Measurements from ENCODE around the gene OPCML.
A peak's percentile ranks its signal among the peaks of the same experiment; 100 is the strongest.

Gene OPCML

GRCh38 chr11:133156986-133157745, 375.1 kb downstream of the OPCML start:
- Histone ChIP-seq H3K4me3 (ENCODE audit: low read depth, low read length) (peak overlapping the region; percentile 7), H3K36me3 (ENCODE audit: control insufficient read depth, insufficient read depth, low read length) (no peaks in the 10 kb centered on the region), H3K27me3 (ENCODE audit: control insufficient read depth, insufficient read depth, low read length) (no peaks in the 10 kb centered on the region)

GRCh38 chr11:133154781-133155180, 377.5 kb downstream of the OPCML start:
- Histone ChIP-seq H3K9me3 (ENCODE audit: control insufficient read depth, insufficient read depth, low read length) (no peaks in the 10 kb centered on the region), H3K9ac (ENCODE audit: low read depth, low read length) (no peak overlapping the region), H3K4me1 (ENCODE audit: control insufficient read depth, insufficient read depth, low read length) (peaks cover 8% of the 10 kb centered on the region), H3K4me3 (ENCODE audit: low read depth, low read length) (no peak overlapping the region), H3K36me3 (ENCODE audit: control insufficient read depth, insufficient read depth, low read length) (no peaks in the 10 kb centered on the region), H3K27me3 (ENCODE audit: control insufficient read depth, insufficient read depth, low read length) (no peaks in the 10 kb centered on the region)

More at GRCh38 chr11:133156986-133157745, 375.1 kb downstream of the OPCML start:
- no peak overlapping the region for H3K9ac ChIP-seq (ENCODE audit: low read depth, low read length)
- H3K9me3 ChIP-seq (ENCODE audit: control insufficient read depth, insufficient read depth, low read length): no peaks in the 10 kb centered on the region
- H3K4me1 ChIP-seq (ENCODE audit: control insufficient read depth, insufficient read depth, low read length): peaks cover 8% of the 10 kb centered on the region

- no peak overlapping the region for H3K9ac ChIP-seq (ENCODE audit: low read depth, low read length)
- peaks cover 8% of the 10 kb centered on the region for H3K4me1 ChIP-seq (ENCODE audit: control insufficient read depth, insufficient read depth, low read length)
- H3K4me3 ChIP-seq (ENCODE audit: low read depth, low read length): no peak overlapping the region
- H3K36me3 ChIP-seq (ENCODE audit: control insufficient read depth, insufficient read depth, low read length): no peaks in the 10 kb centered on the region
- no peaks in the 10 kb centered on the region for H3K27me3 ChIP-seq (ENCODE audit: control insufficient read depth, insufficient read depth, low read length)
- no peaks in the 10 kb centered on the region for H3K9me3 ChIP-seq (ENCODE audit: control insufficient read depth, insufficient read depth, low read length)
Observed at GRCh38 chr11:133154076-133154475, 378.2 kb downstream of the OPCML start.

- Histone ChIP-seq H3K4me3 (ENCODE audit: low read depth, low read length) (no peak overlapping the region), H3K4me1 (ENCODE audit: control insufficient read depth, insufficient read depth, low read length) (peaks cover 8% of the 10 kb centered on the region), H3K9ac (ENCODE audit: low read depth, low read length) (no peak overlapping the region), H3K9me3 (ENCODE audit: control insufficient read depth, insufficient read depth, low read length) (no peaks in the 10 kb centered on the region), H3K27me3 (ENCODE audit: control insufficient read depth, insufficient read depth, low read length) (no peaks in the 10 kb centered on the region), H3K36me3 (ENCODE audit: control insufficient read depth, insufficient read depth, low read length) (no peaks in the 10 kb centered on the region)
Observed at GRCh38 chr11:133153031-133153430, 379.3 kb downstream of the OPCML start.

GRCh38 chr11:133149698-133150097, 382.6 kb downstream of the OPCML start:
- Histone ChIP-seq H3K27me3 (ENCODE audit: control insufficient read depth, insufficient read depth, low read length) (no peaks in the 10 kb centered on the region), H3K36me3 (ENCODE audit: control insufficient read depth, insufficient read depth, low read length) (no peaks in the 10 kb centered on the region), H3K9me3 (ENCODE audit: control insufficient read depth, insufficient read depth, low read length) (no peaks in the 10 kb centered on the region), H3K4me3 (ENCODE audit: low read depth, low read length) (no peak overlapping the region), H3K4me1 (ENCODE audit: control insufficient read depth, insufficient read depth, low read length) (peaks cover 6% of the 10 kb centered on the region), H3K9ac (ENCODE audit: low read depth, low read length) (no peak overlapping the region)

DNA sequence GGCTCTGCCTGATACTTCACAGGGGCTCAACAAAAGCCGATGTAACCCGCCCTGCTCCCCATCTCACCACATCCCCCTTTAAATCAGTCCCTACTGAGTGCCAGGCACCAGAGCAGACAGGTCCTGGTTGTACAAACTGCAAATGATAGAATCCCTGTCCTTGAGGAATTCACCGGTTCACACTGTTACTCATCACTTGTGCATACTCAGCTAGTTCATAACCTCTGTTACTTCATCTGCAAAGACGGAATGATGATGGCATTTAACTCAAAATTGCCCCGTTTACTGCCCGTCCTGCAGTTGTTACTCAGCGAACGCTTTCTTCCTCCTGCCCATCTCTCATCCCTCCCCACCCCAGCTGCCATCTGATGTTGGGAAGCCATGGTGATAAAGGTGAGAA, 384.7 kb downstream of the OPCML start:
- no peaks in the 10 kb centered on the region for H3K36me3 ChIP-seq (ENCODE audit: control insufficient read depth, insufficient read depth, low read length)
- H3K27me3 ChIP-seq (ENCODE audit: control insufficient read depth, insufficient read depth, low read length): no peaks in the 10 kb centered on the region
- H3K4me3 ChIP-seq (ENCODE audit: low read depth, low read length): no peak overlapping the region
- no peaks in the 10 kb centered on the region for H3K9me3 ChIP-seq (ENCODE audit: control insufficient read depth, insufficient read depth, low read length)
- H3K4me1 ChIP-seq (ENCODE audit: control insufficient read depth, insufficient read depth, low read length): no peaks in the 10 kb centered on the region
- H3K9ac ChIP-seq (ENCODE audit: low read depth, low read length): no peak overlapping the region

- Histone ChIP-seq H3K9me3 (ENCODE audit: control insufficient read depth, insufficient read depth, low read length) (no peaks in the 10 kb centered on the region), H3K27me3 (ENCODE audit: control insufficient read depth, insufficient read depth, low read length) (no peaks in the 10 kb centered on the region), H3K4me3 (ENCODE audit: low read depth, low read length) (no peak overlapping the region), H3K36me3 (ENCODE audit: control insufficient read depth, insufficient read depth, low read length) (no peaks in the 10 kb centered on the region), H3K9ac (ENCODE audit: low read depth, low read length) (no peak overlapping the region), H3K4me1 (ENCODE audit: control insufficient read depth, insufficient read depth, low read length) (no peaks in the 10 kb centered on the region)
Observed at GRCh38 chr11:133146697-133147306, 385.5 kb downstream of the OPCML start.

GRCh38 chr11:133137939-133138338, 394.4 kb downstream of the OPCML start:
- Histone ChIP-seq H3K4me3 (ENCODE audit: low read depth, low read length) (no peak overlapping the region), H3K9me3 (ENCODE audit: control insufficient read depth, insufficient read depth, low read length) (no peaks in the 10 kb centered on the region), H3K36me3 (ENCODE audit: control insufficient read depth, insufficient read depth, low read length) (no peaks in the 10 kb centered on the region), H3K4me1 (ENCODE audit: control insufficient read depth, insufficient read depth, low read length) (peaks cover 9% of the 10 kb centered on the region), H3K9ac (ENCODE audit: low read depth, low read length) (no peak overlapping the region), H3K27me3 (ENCODE audit: control insufficient read depth, insufficient read depth, low read length) (no peaks in the 10 kb centered on the region)

DNA sequence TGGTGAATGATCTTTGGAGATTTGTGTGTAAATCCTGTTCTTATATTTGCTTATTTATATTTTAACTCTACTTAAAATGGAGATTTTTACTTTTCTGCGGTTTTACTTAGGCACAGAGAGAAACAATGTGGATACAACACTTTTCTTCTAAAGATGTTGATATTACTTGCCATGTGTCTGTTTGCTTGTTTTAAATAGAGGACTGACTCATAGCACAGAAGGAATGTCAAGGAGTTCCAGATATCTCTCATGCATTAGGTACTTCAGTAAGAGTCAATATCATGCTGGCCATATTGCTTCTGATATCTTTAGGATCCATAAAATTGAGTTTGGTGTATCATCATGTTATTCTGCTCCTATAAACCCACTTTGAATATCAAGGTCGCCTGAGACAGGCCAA, 395.0 kb downstream of the OPCML start:
- H3K36me3 ChIP-seq (ENCODE audit: control insufficient read depth, insufficient read depth, low read length): no peaks in the 10 kb centered on the region
- H3K4me1 ChIP-seq (ENCODE audit: control insufficient read depth, insufficient read depth, low read length): peaks cover 9% of the 10 kb centered on the region
- no peaks in the 10 kb centered on the region for H3K9me3 ChIP-seq (ENCODE audit: control insufficient read depth, insufficient read depth, low read length)
- no peak overlapping the region for H3K9ac ChIP-seq (ENCODE audit: low read depth, low read length)
- no peaks in the 10 kb centered on the region for H3K27me3 ChIP-seq (ENCODE audit: control insufficient read depth, insufficient read depth, low read length)
- no peak overlapping the region for H3K4me3 ChIP-seq (ENCODE audit: low read depth, low read length)

DNA sequence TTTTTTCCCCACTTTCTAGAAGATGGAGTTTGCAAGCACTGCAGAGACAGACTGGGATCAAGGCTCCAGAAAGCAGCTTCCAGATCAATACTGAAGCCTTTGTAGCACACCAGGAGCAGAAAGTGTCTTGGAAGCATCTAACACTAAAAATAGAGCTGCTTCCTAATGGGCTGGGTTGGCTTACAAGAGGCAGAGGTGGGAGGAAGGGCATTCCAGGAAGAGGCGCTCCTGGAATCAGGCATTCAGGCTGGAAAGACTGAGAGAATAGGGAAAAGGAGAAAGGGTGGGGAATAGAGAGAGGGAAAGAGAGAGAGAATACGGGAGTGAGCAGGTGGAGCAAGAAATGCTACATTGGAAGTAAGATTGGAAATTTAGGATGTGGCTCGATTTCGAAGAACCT, 395.9 kb downstream of the OPCML start:
- no peak overlapping the region for H3K9ac ChIP-seq (ENCODE audit: low read depth, low read length)
- no peaks in the 10 kb centered on the region for H3K9me3 ChIP-seq (ENCODE audit: control insufficient read depth, insufficient read depth, low read length)
- H3K4me1 ChIP-seq (ENCODE audit: control insufficient read depth, insufficient read depth, low read length): peaks cover 9% of the 10 kb centered on the region
- no peaks in the 10 kb centered on the region for H3K27me3 ChIP-seq (ENCODE audit: control insufficient read depth, insufficient read depth, low read length)
- H3K36me3 ChIP-seq (ENCODE audit: control insufficient read depth, insufficient read depth, low read length): no peaks in the 10 kb centered on the region
- no peak overlapping the region for H3K4me3 ChIP-seq (ENCODE audit: low read depth, low read length)

DNA sequence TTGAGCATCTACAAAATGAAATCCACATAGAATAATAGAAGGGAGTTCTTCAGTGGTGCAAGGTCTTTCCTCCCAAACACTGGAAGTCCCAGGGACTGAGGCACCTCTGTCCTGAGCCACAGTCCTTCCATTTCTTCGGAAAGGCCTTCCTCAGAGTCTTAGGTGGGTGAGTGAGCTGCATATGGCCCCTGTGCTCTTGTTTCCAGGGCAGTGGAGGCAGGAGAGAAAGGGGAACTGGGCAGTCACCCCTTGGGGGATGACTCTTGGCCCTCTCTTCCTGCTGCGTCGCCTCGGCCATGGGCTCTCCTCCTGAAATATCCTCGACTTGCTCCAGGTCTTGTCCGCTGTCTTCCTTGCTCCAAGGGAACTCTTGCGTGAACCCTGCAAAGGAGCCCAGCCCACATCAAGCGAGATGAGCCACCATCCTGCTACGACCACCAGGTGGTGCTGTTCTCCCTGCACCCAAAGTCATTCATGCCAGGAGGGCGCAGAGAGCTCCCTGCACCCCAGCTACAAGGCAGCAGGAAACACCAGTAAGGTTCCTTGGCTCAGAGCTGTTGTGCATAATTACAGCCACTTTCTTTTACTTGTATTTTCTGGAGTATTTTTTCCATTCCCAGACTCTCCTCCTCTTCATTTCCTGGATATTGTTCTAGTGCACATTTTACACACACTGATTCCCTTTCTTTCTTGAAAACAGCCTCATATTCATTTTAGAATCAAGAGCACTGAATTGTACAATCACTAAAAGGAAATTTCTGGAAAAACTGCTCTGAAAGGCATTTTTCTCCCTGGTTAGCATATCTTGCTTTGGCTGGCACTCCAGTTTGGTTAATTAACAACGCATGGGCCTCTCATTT, 397.8 kb downstream of the OPCML start:
- Histone ChIP-seq H3K4me1 (ENCODE audit: control insufficient read depth, insufficient read depth, low read length) (peaks cover 9% of the 10 kb centered on the region), H3K27me3 (ENCODE audit: control insufficient read depth, insufficient read depth, low read length) (no peaks in the 10 kb centered on the region), H3K36me3 (ENCODE audit: control insufficient read depth, insufficient read depth, low read length) (no peaks in the 10 kb centered on the region), H3K9me3 (ENCODE audit: control insufficient read depth, insufficient read depth, low read length) (no peaks in the 10 kb centered on the region), H3K4me3 (ENCODE audit: low read depth, low read length) (no peak overlapping the region), H3K9ac (ENCODE audit: low read depth, low read length) (no peak overlapping the region)
